Measurements from ENCODE around the gene PCDHGB1.
A peak's percentile ranks its signal among the peaks of the same experiment; 100 is the strongest.

GRCh38 chr5:141338538-141339306 lies 11.2 kb upstream of the PCDHGB1 start, which contains the start of gene PCDHGA2:
- TF ChIP-seq CTCF (IDR thresholded peaks at IDR 0.05) = peak; percentile 30; the same call in 1 of the 2 replicates
- no peak for TF ChIP-seq AR (CRISPR knock-in tag; IDR thresholded peaks at IDR 0.05)
- TF ChIP-seq ZNF281 (CRISPR knock-in tag; IDR thresholded peaks at IDR 0.05) = no peak
- TF ChIP-seq ATF3 (CRISPR knock-in tag; conservative IDR thresholded peaks at IDR 0.05) = no peak
- TF ChIP-seq, protein P1, sequence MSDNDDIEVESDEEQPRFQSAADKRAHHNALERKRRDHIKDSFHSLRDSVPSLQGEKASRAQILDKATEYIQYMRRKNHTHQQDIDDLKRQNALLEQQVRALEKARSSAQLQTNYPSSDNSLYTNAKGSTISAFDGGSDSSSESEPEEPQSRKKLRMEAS (CRISPR knock-in tag; IDR thresholded peaks at IDR 0.05) = no peak
- TF ChIP-seq ZNF232 (CRISPR knock-in tag; IDR thresholded peaks at IDR 0.05) = no peak
- no peak for TF ChIP-seq CBFB (CRISPR knock-in tag; IDR thresholded peaks at IDR 0.05; ENCODE audit: low read depth)
- TF ChIP-seq, protein P2, sequence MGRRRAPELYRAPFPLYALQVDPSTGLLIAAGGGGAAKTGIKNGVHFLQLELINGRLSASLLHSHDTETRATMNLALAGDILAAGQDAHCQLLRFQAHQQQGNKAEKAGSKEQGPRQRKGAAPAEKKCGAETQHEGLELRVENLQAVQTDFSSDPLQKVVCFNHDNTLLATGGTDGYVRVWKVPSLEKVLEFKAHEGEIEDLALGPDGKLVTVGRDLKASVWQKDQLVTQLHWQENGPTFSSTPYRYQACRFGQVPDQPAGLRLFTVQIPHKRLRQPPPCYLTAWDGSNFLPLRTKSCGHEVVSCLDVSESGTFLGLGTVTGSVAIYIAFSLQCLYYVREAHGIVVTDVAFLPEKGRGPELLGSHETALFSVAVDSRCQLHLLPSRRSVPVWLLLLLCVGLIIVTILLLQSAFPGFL (CRISPR knock-in tag; IDR thresholded peaks at IDR 0.05; ENCODE audit: borderline replicate concordance) = no peak
- TF ChIP-seq JUN (CRISPR knock-in tag; IDR thresholded peaks at IDR 0.05) = no peak
- TF ChIP-seq ZNF423 (CRISPR knock-in tag; IDR thresholded peaks at IDR 0.05) = no peak
- no peak for TF ChIP-seq ETV6 (CRISPR knock-in tag; IDR thresholded peaks at IDR 0.05)
- no peak for TF ChIP-seq CREB1 (CRISPR knock-in tag; IDR thresholded peaks at IDR 0.05)
- TF ChIP-seq STAT6 (CRISPR knock-in tag; conservative IDR thresholded peaks at IDR 0.05; ENCODE audit: low read depth) = no peak
- TF ChIP-seq, protein P3, sequence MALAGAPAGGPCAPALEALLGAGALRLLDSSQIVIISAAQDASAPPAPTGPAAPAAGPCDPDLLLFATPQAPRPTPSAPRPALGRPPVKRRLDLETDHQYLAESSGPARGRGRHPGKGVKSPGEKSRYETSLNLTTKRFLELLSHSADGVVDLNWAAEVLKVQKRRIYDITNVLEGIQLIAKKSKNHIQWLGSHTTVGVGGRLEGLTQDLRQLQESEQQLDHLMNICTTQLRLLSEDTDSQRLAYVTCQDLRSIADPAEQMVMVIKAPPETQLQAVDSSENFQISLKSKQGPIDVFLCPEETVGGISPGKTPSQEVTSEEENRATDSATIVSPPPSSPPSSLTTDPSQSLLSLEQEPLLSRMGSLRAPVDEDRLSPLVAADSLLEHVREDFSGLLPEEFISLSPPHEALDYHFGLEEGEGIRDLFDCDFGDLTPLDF (CRISPR knock-in tag; IDR thresholded peaks at IDR 0.05) = no peak

All from WTC11 (cell line).